GM12878 (cell line): Measurements from ENCODE around the gene PPDPF. TPM values are rescaled to one million over a fixed set of nuclear protein-coding genes. Genes with fewer than 3 reads are reported as not detected.

Experiments used
- ATF3 ChIP-seq: IDR thresholded peaks from 2 replicates; pipeline ENCODE4 v1.6.1; 2011; ENCODE audit warnings: low read depth, mild to moderate bottlenecking, low read length, moderate library complexity, borderline replicate concordance; ENCODE audit errors: extremely low read depth
- BACH1 ChIP-seq: fragments of 450-650 bp; IDR thresholded peaks from 2 replicates; pipeline ENCODE4 v1.6.1; 2017; ENCODE audit warnings: mild to moderate bottlenecking, borderline replicate concordance
- BMI1 ChIP-seq: fragments of 450-650 bp; IDR thresholded peaks from 2 replicates; pipeline ENCODE4 v1.6.1; 2016; ENCODE audit warnings: mild to moderate bottlenecking, moderate library complexity, borderline replicate concordance
- CBX5 ChIP-seq: sonication (generic); IDR thresholded peaks from 2 replicates; pipeline ENCODE4 v1.6.1; 2016; ENCODE audit warnings: low read depth, moderate library complexity, mild to moderate bottlenecking, inconsistent platforms
- CHD2 ChIP-seq: IDR thresholded peaks from 2 replicates; pipeline ENCODE4 v1.6.1; 2011; ENCODE audit warnings: low read depth, low read length, improper control_type of control experiment, borderline replicate concordance
- EZH2 ChIP-seq: IDR thresholded peaks from 2 replicates; pipeline ENCODE4 v1.6.1; 2012; ENCODE audit warnings: low read depth, mild to moderate bottlenecking, control low read depth, inconsistent platforms, low read length, borderline replicate concordance; ENCODE audit not compliant: control insufficient read depth
- FOXK2 ChIP-seq: fragments of 450-650 bp; IDR thresholded peaks from 2 replicates; pipeline ENCODE4 v1.6.1; 2017; ENCODE audit warnings: mild to moderate bottlenecking, moderate library complexity
- IRF4 ChIP-seq: IDR thresholded peaks from 2 replicates; pipeline ENCODE4 v1.6.1; 2011; ENCODE audit warnings: low read depth, low read length
- MYC ChIP-seq: IDR thresholded peaks from 2 replicates; pipeline ENCODE4 v1.6.1; 2011; ENCODE audit warnings: mild to moderate bottlenecking, low read length, moderate library complexity, inconsistent platforms; ENCODE audit not compliant: insufficient read depth, insufficient replicate concordance, insufficient read length, severe bottlenecking
- NBN ChIP-seq: fragments of 450-650 bp; IDR thresholded peaks from 2 replicates; pipeline ENCODE4 v1.6.1; 2016
- NR2C2 ChIP-seq: IDR thresholded peaks from 2 replicates; pipeline ENCODE4 v1.6.1; 2011; ENCODE audit warnings: borderline replicate concordance, low read depth; ENCODE audit not compliant: control insufficient read depth, insufficient read length
- POLR2A ChIP-seq: IDR thresholded peaks from 2 replicates; pipeline ENCODE4 v1.6.1; 2011; ENCODE audit warnings: low read depth, mild to moderate bottlenecking, low read length
- RB1 ChIP-seq: fragments of 450-650 bp; formaldehyde crosslinking; IDR thresholded peaks from 2 replicates; pipeline ENCODE4 v1.6.1; 2017; ENCODE audit warnings: mild to moderate bottlenecking, borderline replicate concordance
- REST ChIP-seq: IDR thresholded peaks from 2 replicates; pipeline ENCODE4 v1.6.1; 2012; ENCODE audit warnings: mild to moderate bottlenecking, low read depth, low read length
- SIX5 ChIP-seq: IDR thresholded peaks from 2 replicates; pipeline ENCODE4 v1.6.1; 2011; ENCODE audit warnings: mild to moderate bottlenecking, low read depth, low read length, moderate library complexity; ENCODE audit not compliant: severe bottlenecking
- SMARCA5 ChIP-seq: fragments of 450-650 bp; IDR thresholded peaks from 2 replicates; pipeline ENCODE4 v1.6.1; 2017; ENCODE audit warnings: mild to moderate bottlenecking
- SRF ChIP-seq, 2 experiments: IDR thresholded peaks; 2 replicates each; pipeline ENCODE4 v1.6.1; 2011; ENCODE audit warnings: low read depth in 2 of 2, low read length in 2 of 2, mild to moderate bottlenecking in 1 of 2, moderate library complexity in 1 of 2
- SUZ12 ChIP-seq: fragments of 200-600 bp; sonication (generic); IDR thresholded peaks from one replicate; pipeline ENCODE4 v1.6.1; 2018; ENCODE audit warnings: antibody characterized with exemption, mild to moderate bottlenecking; ENCODE audit not compliant: unreplicated experiment
- TBL1XR1 ChIP-seq: IDR thresholded peaks from 2 replicates; pipeline ENCODE4 v1.6.1; 2012; ENCODE audit warnings: low read depth, low read length, improper control_type of control experiment
- TCF7 ChIP-seq: IDR thresholded peaks from 2 replicates; pipeline ENCODE4 v1.6.1; 2014; ENCODE audit warnings: antibody characterized with exemption, borderline replicate concordance
- ZNF24 ChIP-seq: fragments of 450-650 bp; IDR thresholded peaks from 2 replicates; pipeline ENCODE4 v1.6.1; 2017; ENCODE audit warnings: antibody characterized with exemption, mild to moderate bottlenecking
- ZSCAN29 ChIP-seq: fragments of 450-650 bp; IDR thresholded peaks from 2 replicates; pipeline ENCODE4 v1.6.1; 2017; ENCODE audit warnings: mild to moderate bottlenecking, moderate library complexity
- polyA plus RNA-seq, 11 experiments: library from polyadenylated mRNA; depleted of rRNA in 4 of 11; unstranded in 6 of 11; stranded (reverse) in 5 of 11; fragments of >200 nt; fragmentation: Nextera tagmentation in 4 of 11; fragmentation: Illumina TruSeq in 1 of 11; extraction: Ambion mirVana in 4 of 11; extraction: Trizol in 1 of 11; gene quantifications; 1 replicate in 1 of 11; 2 replicates in 10 of 11; pipeline versions ENCODE4 v1.2.1 to v1.2.3, GENCODE V29; 2011 to 2016; ENCODE audit warnings: inconsistent platforms in 2 of 11, missing spikeins in 2 of 11, low read depth in 1 of 11
- total RNA-seq, 4 experiments: library from RNA; depleted of rRNA in 3 of 4; stranded (reverse); fragments of >200 nt in 3 of 4; fragmentation: Illumina TruSeq in 1 of 4; extraction: Trizol in 1 of 4; gene quantifications; 2 replicates each; pipeline versions ENCODE4 v1.2.1 to v1.2.3, GENCODE V29; 2013 to 2021
- TF ChIP-seq, protein P1 (sequence below): IDR thresholded peaks from 2 replicates; pipeline ENCODE4 v1.6.1; 2012; ENCODE audit warnings: low read depth, low read length, improper control_type of control experiment
- TF ChIP-seq, protein P2 (sequence below): fragments of 450-650 bp; conservative IDR thresholded peaks from 2 replicates; pipeline ENCODE4 v1.6.1; 2017; ENCODE audit warnings: mild to moderate bottlenecking, moderate library complexity

PPDPF gene
- total and polyA plus RNA-seq, 10 of the 15 experiments (the other 5 are each of a cell fraction or from before 2014, with no cell fraction given): 0.32 to 154 (median 22.8) TPM

GRCh38 chr20:63520934-63521601 lies 503 bp downstream of the PPDPF start (continued):
- TF ChIP-seq, protein P1, sequence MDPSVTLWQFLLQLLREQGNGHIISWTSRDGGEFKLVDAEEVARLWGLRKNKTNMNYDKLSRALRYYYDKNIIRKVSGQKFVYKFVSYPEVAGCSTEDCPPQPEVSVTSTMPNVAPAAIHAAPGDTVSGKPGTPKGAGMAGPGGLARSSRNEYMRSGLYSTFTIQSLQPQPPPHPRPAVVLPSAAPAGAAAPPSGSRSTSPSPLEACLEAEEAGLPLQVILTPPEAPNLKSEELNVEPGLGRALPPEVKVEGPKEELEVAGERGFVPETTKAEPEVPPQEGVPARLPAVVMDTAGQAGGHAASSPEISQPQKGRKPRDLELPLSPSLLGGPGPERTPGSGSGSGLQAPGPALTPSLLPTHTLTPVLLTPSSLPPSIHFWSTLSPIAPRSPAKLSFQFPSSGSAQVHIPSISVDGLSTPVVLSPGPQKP: no peak
- TF ChIP-seq MYC: no peak
- TF ChIP-seq IRF4: no peak
- no peak for TF ChIP-seq CBX5
- no peak for TF ChIP-seq FOXK2
- no peak for TF ChIP-seq ATF3
- no peak for TF ChIP-seq BMI1
- no peak for TF ChIP-seq ZNF24
- 0 out of 2 replicates have a peak, but pooled peaks have one; percentile 31 for TF ChIP-seq RB1
- TF ChIP-seq SIX5: no peak
- no peak for TF ChIP-seq EZH2
- TF ChIP-seq SUZ12: no peak
- no peak for TF ChIP-seq TCF7
- peak; percentile 73 for TF ChIP-seq POLR2A
- peak; percentile 63 for TF ChIP-seq BACH1
- no peak for TF ChIP-seq REST
- TF ChIP-seq NBN: 0 out of 2 replicates have a peak, but pooled peaks have one; percentile 39
- TF ChIP-seq ZSCAN29: no peak
- TF ChIP-seq CHD2: no peak
- TF ChIP-seq SRF (IDR thresholded peaks at IDR 0.05; ENCODE audit: low read depth in 2 of 2, low read length in 2 of 2): no peak
- TF ChIP-seq SMARCA5: 0 out of 2 replicates have a peak, but pooled peaks have one; percentile 55
- no peak for TF ChIP-seq TBL1XR1
- TF ChIP-seq, protein P2, sequence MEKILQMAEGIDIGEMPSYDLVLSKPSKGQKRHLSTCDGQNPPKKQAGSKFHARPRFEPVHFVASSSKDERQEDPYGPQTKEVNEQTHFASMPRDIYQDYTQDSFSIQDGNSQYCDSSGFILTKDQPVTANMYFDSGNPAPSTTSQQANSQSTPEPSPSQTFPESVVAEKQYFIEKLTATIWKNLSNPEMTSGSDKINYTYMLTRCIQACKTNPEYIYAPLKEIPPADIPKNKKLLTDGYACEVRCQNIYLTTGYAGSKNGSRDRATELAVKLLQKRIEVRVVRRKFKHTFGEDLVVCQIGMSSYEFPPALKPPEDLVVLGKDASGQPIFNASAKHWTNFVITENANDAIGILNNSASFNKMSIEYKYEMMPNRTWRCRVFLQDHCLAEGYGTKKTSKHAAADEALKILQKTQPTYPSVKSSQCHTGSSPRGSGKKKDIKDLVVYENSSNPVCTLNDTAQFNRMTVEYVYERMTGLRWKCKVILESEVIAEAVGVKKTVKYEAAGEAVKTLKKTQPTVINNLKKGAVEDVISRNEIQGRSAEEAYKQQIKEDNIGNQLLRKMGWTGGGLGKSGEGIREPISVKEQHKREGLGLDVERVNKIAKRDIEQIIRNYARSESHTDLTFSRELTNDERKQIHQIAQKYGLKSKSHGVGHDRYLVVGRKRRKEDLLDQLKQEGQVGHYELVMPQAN: no peak; the same call in 1 of the 2 replicates
- TF ChIP-seq NR2C2: no peak
